Uterus (tissue), 4 donors: ENCODE data around the gene DPM1. TPM values are rescaled to one million over a fixed set of nuclear protein-coding genes. Genes with fewer than 3 reads are reported as not detected.

Experiments used
- DNase-seq, 2 donors: peaks; one replicate each; pipeline ENCODE4 v3.0.0-alpha.2; 2019 to 2020
- H3K27ac ChIP-seq, 2 donors: fragments of 200-600 bp; sonication (generic); 1 replicate in 1 of 2; 2 replicates in 1 of 2; pipeline ENCODE4 v1.5.1; 2016 to 2018
- H3K27me3 ChIP-seq, 2 donors: fragments of 200-600 bp; sonication (generic); one replicate each; pipeline ENCODE4 v1.5.1; 2018 to 2019; ENCODE audit warnings: control low read depth in 1 of 2
- H3K36me3 ChIP-seq, 2 donors: fragments of 200-600 bp; sonication (generic); one replicate each; pipeline ENCODE4 v1.5.1; 2019; ENCODE audit warnings: control low read depth in 1 of 2
- H3K4me1 ChIP-seq, 2 donors: fragments of 200-600 bp; sonication (generic); one replicate each; pipeline ENCODE4 v1.5.1; 2018 to 2019; ENCODE audit warnings: control low read depth in 1 of 2
- H3K4me3 ChIP-seq, 2 donors: fragments of 200-600 bp; sonication (generic); 1 replicate in 1 of 2; 2 replicates in 1 of 2; pipeline ENCODE4 v1.5.1; 2018 to 2019; ENCODE audit warnings: mild to moderate bottlenecking in 1 of 2
- H3K9me3 ChIP-seq, 2 donors: fragments of 200-600 bp; sonication (generic); one replicate each; pipeline ENCODE4 v1.5.1; 2019; ENCODE audit warnings: control low read depth in 1 of 2
- CTCF ChIP-seq, 4 experiments: fragments of 200-600 bp in 2 of 4; fragments of 450-650 bp in 2 of 4; sonication (generic) in 2 of 4; IDR thresholded peaks; one replicate each; pipeline ENCODE4 v1.5.1; 2016 to 2019; ENCODE audit warnings: antibody characterized with exemption in 4 of 4, mild to moderate bottlenecking in 2 of 4, moderate library complexity in 1 of 4
- POLR2A ChIP-seq, 2 donors: fragments of 450-650 bp; IDR thresholded peaks; one replicate each; pipeline ENCODE4 v1.6.1; 2016; ENCODE audit warnings: antibody characterized with exemption in 2 of 2, mild to moderate bottlenecking in 1 of 2, moderate library complexity in 1 of 2
- intact Hi-C: fragments of 100-400 bp; cut with DNase I; formaldehyde crosslinking; loops from one replicate; pipeline ENCODE4 v1.15.1; 2023; ENCODE audit warnings: low total_unique reads
- total RNA-seq, 4 donors: library from RNA; depleted of rRNA in 3 of 4; stranded (reverse); fragments of >200 nt in 3 of 4; gene quantifications; one replicate each; pipeline versions ENCODE4 v1.1.0 to v1.2.4, GENCODE V29; 2014 to 2023
- donor health status: DM: yes; HTN: yes; CAD: no.

Gene DPM1
- total RNA-seq, 4 donors from 2014 or later = 40.4 to 128 (median 64.2) TPM

GRCh38 chr20:50911030-50911429, 47.3 kb downstream of the DPM1 start:
- Histone ChIP-seq H3K4me3 (no peak overlapping the region), H3K36me3 (no peaks in the 10 kb centered on the region), H3K9me3 (no peaks in the 10 kb centered on the region), H3K27me3 (no peaks in the 10 kb centered on the region), H3K4me1 (peaks cover 10 to 12% of the 10 kb centered on the region in 2 donors), H3K27ac (peak overlapping the region in 1 of 2 donors; percentile 31)
- intact Hi-C loops = no loop called here
- no peak for DNase-seq
- TF ChIP-seq POLR2A (IDR thresholded peaks at IDR 0.05) (no peak), CTCF (IDR thresholded peaks at IDR 0.05) (no peak)

GRCh38 chr20:50909413-50909812, 48.9 kb downstream of the DPM1 start:
- H3K9me3 ChIP-seq = no peaks in the 10 kb centered on the region
- no peak overlapping the region for H3K4me3 ChIP-seq
- H3K4me1 ChIP-seq = peaks cover 10 to 12% of the 10 kb centered on the region in 2 donors
- TF ChIP-seq POLR2A (IDR thresholded peaks at IDR 0.05) (no peak), CTCF (IDR thresholded peaks at IDR 0.05) (no peak)
- intact Hi-C loops = no loop called here
- DNase-seq = no peak
- H3K36me3 ChIP-seq = no peaks in the 10 kb centered on the region
- H3K27ac ChIP-seq = no peak overlapping the region
- no peaks in the 10 kb centered on the region for H3K27me3 ChIP-seq

- Histone ChIP-seq H3K36me3 (no peaks in the 10 kb centered on the region), H3K27ac (no peak overlapping the region), H3K9me3 (no peaks in the 10 kb centered on the region), H3K27me3 (no peaks in the 10 kb centered on the region), H3K4me3 (no peak overlapping the region), H3K4me1 (no peaks in the 10 kb centered on the region)
- no peak for TF ChIP-seq CTCF (IDR thresholded peaks at IDR 0.05)
- intact Hi-C loops = no loop called here
- no peak for DNase-seq
Measured at GRCh38 chr20:50904067-50904570, 54.2 kb downstream of the DPM1 start.

GRCh38 chr20:50903353-50904051, 54.8 kb downstream of the DPM1 start:
- Histone ChIP-seq H3K27ac (no peak overlapping the region), H3K4me3 (no peak overlapping the region), H3K27me3 (no peaks in the 10 kb centered on the region), H3K4me1 (no peaks in the 10 kb centered on the region), H3K9me3 (no peaks in the 10 kb centered on the region), H3K36me3 (no peaks in the 10 kb centered on the region)
- DNase-seq = no peak
- TF ChIP-seq CTCF (IDR thresholded peaks at IDR 0.05) (no peak), POLR2A (IDR thresholded peaks at IDR 0.05) (no peak)
- intact Hi-C loops = no loop called here

- DNase-seq = no peak
- Histone ChIP-seq H3K36me3 (no peaks in the 10 kb centered on the region), H3K4me3 (no peak overlapping the region), H3K9me3 (no peaks in the 10 kb centered on the region), H3K4me1 (no peaks in the 10 kb centered on the region), H3K27ac (no peak overlapping the region), H3K27me3 (no peaks in the 10 kb centered on the region)
- intact Hi-C loops = no loop called here
- TF ChIP-seq POLR2A (IDR thresholded peaks at IDR 0.05) = no peak
- TF ChIP-seq CTCF (IDR thresholded peaks at IDR 0.05) = no peak
Measured at GRCh38 chr20:50901301-50901700, 57.0 kb downstream of the DPM1 start.
